Esophagus squamous epithelium (tissue), 4 donors: ENCODE measurements around the gene FHL2.

ENCODE experiments used
- CTCF ChIP-seq, 6 experiments: fragments of 450-650 bp in 4 of 6; fragments of 200-600 bp in 2 of 6; sonication (generic) in 2 of 6; IDR thresholded peaks; one replicate each; pipeline ENCODE4 v1.5.1; 2016 to 2019; ENCODE audit warnings: antibody characterized with exemption in 6 of 6, mild to moderate bottlenecking in 4 of 6, moderate library complexity in 4 of 6
- POLR2A ChIP-seq, 4 donors: fragments of 450-650 bp; IDR thresholded peaks; one replicate each; pipeline ENCODE4 v1.6.1; 2017; ENCODE audit warnings: antibody characterized with exemption in 4 of 4, mild to moderate bottlenecking in 4 of 4, moderate library complexity in 3 of 4

- TF ChIP-seq CTCF (IDR thresholded peaks at IDR 0.05) (peak in 1 of 6 experiments; percentile 34), POLR2A (IDR thresholded peaks at IDR 0.05) (no peak)
Measured at GRCh38 chr2:105337122-105338019, 61.5 kb downstream of the FHL2 start, which contains the start of gene C2orf49.
